ENCODE data around the gene LBR.

DNA sequence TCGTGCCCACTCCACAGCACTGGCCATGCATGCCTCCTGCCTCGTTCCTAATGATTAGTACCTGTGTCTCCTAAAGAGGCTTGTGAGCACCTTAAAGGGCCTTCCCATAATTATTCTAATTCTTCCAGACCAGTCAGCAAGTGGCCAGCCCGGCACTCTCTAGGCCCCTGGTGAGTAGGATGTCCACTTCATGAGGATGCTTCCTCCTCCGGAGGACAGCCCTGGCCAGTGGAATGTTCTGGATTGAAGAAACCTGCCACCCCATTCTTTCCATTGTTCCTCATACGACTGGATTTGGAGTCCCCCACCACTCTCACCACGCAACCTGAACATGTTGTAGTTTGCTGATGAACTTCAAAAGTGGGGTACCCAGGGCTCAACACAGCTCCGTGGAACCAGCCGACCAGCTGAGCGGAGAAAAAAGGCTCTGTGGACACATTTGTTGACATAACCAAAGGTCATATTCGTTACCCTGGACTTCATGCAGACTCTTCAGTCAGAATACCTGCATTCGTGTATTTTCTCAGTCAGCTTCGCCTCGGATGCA, 46.7 kb upstream of the LBR start:
- TF ChIP-seq, protein P1, sequence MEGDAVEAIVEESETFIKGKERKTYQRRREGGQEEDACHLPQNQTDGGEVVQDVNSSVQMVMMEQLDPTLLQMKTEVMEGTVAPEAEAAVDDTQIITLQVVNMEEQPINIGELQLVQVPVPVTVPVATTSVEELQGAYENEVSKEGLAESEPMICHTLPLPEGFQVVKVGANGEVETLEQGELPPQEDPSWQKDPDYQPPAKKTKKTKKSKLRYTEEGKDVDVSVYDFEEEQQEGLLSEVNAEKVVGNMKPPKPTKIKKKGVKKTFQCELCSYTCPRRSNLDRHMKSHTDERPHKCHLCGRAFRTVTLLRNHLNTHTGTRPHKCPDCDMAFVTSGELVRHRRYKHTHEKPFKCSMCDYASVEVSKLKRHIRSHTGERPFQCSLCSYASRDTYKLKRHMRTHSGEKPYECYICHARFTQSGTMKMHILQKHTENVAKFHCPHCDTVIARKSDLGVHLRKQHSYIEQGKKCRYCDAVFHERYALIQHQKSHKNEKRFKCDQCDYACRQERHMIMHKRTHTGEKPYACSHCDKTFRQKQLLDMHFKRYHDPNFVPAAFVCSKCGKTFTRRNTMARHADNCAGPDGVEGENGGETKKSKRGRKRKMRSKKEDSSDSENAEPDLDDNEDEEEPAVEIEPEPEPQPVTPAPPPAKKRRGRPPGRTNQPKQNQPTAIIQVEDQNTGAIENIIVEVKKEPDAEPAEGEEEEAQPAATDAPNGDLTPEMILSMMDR (IDR thresholded peaks at IDR 0.05 in 4 of 5, conservative IDR thresholded peaks at IDR 0.05 in 1 of 5), result no peak
- TF ChIP-seq POLR2A (IDR thresholded peaks at IDR 0.05), result no peak

Measured in gastrocnemius medialis (tissue), 4 donors.